Natural killer cell (primary cell): ENCODE results near the gene SLC19A1. TPM values are rescaled to one million over a fixed set of nuclear protein-coding genes. Genes with fewer than 3 reads are reported as not detected.

ENCODE experiments used
- ATAC-seq, 3 donors: fragments of 150-1000 bp in 2 of 3; fragments of 200-7000 bp in 1 of 3; cut with Tn5 transposase; 1 replicate in 1 of 3; 2 replicates in 2 of 3; pipeline ENCODE4 v1.10.0; 2021; ENCODE audit warnings: mild to moderate bottlenecking in 2 of 3, moderate library complexity in 2 of 3
- DNase-seq, 2 donors: peaks; one replicate each; pipeline versions ENCODE4 v3.0.0 to v3.0.0-alpha.2; 2013 to 2021; ENCODE audit warnings: mixed read lengths in 1 of 2
- H3K27ac ChIP-seq: one replicate; pipeline ENCODE4 v1.5.1; 2013; ENCODE audit warnings: mild to moderate bottlenecking, low read length
- H3K27me3 ChIP-seq: one replicate; pipeline ENCODE4 v1.6.1; 2013; ENCODE audit warnings: low read length; ENCODE audit not compliant: control insufficient read depth, insufficient read depth
- H3K36me3 ChIP-seq: one replicate; pipeline ENCODE4 v1.6.1; 2013; ENCODE audit warnings: low read length; ENCODE audit not compliant: control insufficient read depth, insufficient read depth
- H3K4me1 ChIP-seq: one replicate; pipeline ENCODE4 v1.6.1; 2013; ENCODE audit warnings: low read length; ENCODE audit not compliant: control insufficient read depth, insufficient read depth
- H3K4me3 ChIP-seq: one replicate; pipeline ENCODE4 v1.5.1; 2013; ENCODE audit warnings: low read length
- H3K9me3 ChIP-seq: one replicate; pipeline ENCODE4 v1.6.1; 2013; ENCODE audit warnings: low read length; ENCODE audit not compliant: control insufficient read depth, insufficient read depth
- H3K27ac Mint-ChIP-seq, 2 donors: one replicate each; pipeline ENCODE4 v1.8.0; 2022; ENCODE audit warnings: mild to moderate bottlenecking in 2 of 2, mixed read lengths in 2 of 2, moderate library complexity in 1 of 2
- H3K27me3 Mint-ChIP-seq, 2 donors: one replicate each; pipeline ENCODE4 v1.8.0; 2022; ENCODE audit warnings: low read depth in 2 of 2, mixed read lengths in 2 of 2
- H3K36me3 Mint-ChIP-seq: one replicate; pipeline ENCODE4 v1.8.0; 2022; ENCODE audit warnings: mixed read lengths
- H3K4me1 Mint-ChIP-seq, 2 donors: one replicate each; pipeline ENCODE4 v1.8.0; 2022; ENCODE audit warnings: mixed read lengths in 2 of 2
- H3K4me3 Mint-ChIP-seq: one replicate; pipeline ENCODE4 v1.8.0; 2022; ENCODE audit warnings: mild to moderate bottlenecking, moderate library complexity, mixed read lengths
- H3K9me3 Mint-ChIP-seq, 2 donors: one replicate each; pipeline ENCODE4 v1.8.0; 2022; ENCODE audit warnings: mixed read lengths in 2 of 2
- WGBS: methylation state at CpG from one replicate; pipeline ENCODE4 v1.1.7; 2013; ENCODE audit warnings: missing lambda C conversion rate; ENCODE audit not compliant: insufficient coverage; 5-methylcytosine and 5-hydroxymethylcytosine counted together
- intact Hi-C: fragments of 100-400 bp; cut with micrococcal nuclease; formaldehyde crosslinking; loops from one replicate; pipeline ENCODE4 v1.14.2; 2022
- total RNA-seq, 4 donors: library from RNA; stranded (reverse); fragments of 120-200 nt in 1 of 4; gene quantifications; one replicate each; pipeline versions ENCODE4 v1.2.3 to v1.2.4, GENCODE V29; 2013 to 2022
- TF ChIP-seq, protein P1 (sequence below): fragments of 200-600 bp; IDR thresholded peaks from one replicate; pipeline ENCODE4 v1.8.0; 2022; ENCODE audit warnings: antibody characterized with exemption

SLC19A1 gene
- total RNA-seq, 3 donors from 2014 or later (not counting 1 experiment from before 2014, with no cell fraction given), result 2.5 to 9.0 (median 4.9) TPM

DNA sequence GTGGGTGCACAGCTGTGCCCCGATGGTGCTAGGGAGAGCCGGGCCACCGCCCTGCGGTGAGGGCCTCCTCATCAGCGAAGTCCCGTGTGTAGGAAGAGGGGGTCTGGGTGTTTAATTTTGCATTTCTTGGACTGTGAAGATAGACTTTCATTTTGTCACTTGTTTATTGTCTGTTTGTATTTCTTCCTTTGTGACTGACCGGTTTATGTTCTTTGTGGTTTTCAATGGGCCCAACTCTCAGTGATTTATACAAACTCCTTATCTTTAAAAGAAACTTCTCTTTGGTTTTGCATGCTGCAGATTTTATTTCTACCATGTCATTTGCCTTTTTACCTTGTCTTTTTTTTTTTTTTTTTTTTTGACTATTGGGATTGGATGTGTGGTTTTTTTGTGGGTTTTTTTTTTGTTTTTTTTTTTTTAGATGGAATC is 72.1 kb downstream of the SLC19A1 start:
- Mint-ChIP-seq H3K27me3 (peaks cover 0 to 4% of the 10 kb centered on the region in 2 donors), H3K36me3 (no peaks in the 10 kb centered on the region), H3K4me1 (no peaks in the 10 kb centered on the region), H3K27ac (no peak overlapping the region), H3K4me3 (no peak overlapping the region), H3K9me3 (no peaks in the 10 kb centered on the region)
- TF ChIP-seq, protein P1, sequence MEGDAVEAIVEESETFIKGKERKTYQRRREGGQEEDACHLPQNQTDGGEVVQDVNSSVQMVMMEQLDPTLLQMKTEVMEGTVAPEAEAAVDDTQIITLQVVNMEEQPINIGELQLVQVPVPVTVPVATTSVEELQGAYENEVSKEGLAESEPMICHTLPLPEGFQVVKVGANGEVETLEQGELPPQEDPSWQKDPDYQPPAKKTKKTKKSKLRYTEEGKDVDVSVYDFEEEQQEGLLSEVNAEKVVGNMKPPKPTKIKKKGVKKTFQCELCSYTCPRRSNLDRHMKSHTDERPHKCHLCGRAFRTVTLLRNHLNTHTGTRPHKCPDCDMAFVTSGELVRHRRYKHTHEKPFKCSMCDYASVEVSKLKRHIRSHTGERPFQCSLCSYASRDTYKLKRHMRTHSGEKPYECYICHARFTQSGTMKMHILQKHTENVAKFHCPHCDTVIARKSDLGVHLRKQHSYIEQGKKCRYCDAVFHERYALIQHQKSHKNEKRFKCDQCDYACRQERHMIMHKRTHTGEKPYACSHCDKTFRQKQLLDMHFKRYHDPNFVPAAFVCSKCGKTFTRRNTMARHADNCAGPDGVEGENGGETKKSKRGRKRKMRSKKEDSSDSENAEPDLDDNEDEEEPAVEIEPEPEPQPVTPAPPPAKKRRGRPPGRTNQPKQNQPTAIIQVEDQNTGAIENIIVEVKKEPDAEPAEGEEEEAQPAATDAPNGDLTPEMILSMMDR, result no peak
- WGBS, result 85% methylated on average over 7 of the region's 7 CpGs
- H3K9me3 ChIP-seq, result no peaks in the 10 kb centered on the region
- intact Hi-C loops, result no loop called here
- DNase-seq (no peak), ATAC-seq (no peak)
- no peaks in the 10 kb centered on the region for H3K36me3 ChIP-seq
- H3K4me1 ChIP-seq, result no peaks in the 10 kb centered on the region
- no peak overlapping the region for H3K27ac ChIP-seq
- H3K27me3 ChIP-seq, result no peaks in the 10 kb centered on the region
- no peak overlapping the region for H3K4me3 ChIP-seq

- Mint-ChIP-seq H3K36me3 (no peaks in the 10 kb centered on the region), H3K9me3 (no peaks in the 10 kb centered on the region), H3K4me3 (no peak overlapping the region), H3K27ac (no peak overlapping the region), H3K4me1 (no peaks in the 10 kb centered on the region), H3K27me3 (peaks cover 0 to 10% of the 10 kb centered on the region in 2 donors)
- Histone ChIP-seq H3K27me3 (no peaks in the 10 kb centered on the region), H3K4me1 (no peaks in the 10 kb centered on the region), H3K36me3 (no peaks in the 10 kb centered on the region), H3K27ac (no peak overlapping the region), H3K9me3 (no peaks in the 10 kb centered on the region), H3K4me3 (no peak overlapping the region)
- intact Hi-C loops, result no loop called here
- ATAC-seq (no peak), DNase-seq (no peak)
- WGBS, result 90% methylated on average over 24 of the region's 24 CpGs
- TF ChIP-seq, protein P1, result no peak
Observed at GRCh38 chr21:45469273-45470086, 72.8 kb downstream of the SLC19A1 start.

DNA sequence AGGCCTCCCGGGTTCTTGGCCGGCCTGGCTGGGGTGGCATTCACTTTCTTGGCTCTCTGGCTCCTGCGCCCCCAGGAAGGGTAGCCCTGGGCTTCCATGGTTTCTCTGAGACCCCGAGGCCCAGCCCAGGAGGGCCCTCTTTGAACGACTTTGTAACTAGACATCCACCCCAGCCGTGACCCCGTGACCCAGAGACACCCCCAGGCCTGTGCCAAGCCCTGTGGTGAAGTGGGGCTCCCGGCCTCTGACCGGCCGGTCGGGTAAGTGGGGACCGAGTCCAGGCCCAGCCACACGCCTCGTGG is 73.3 kb downstream of the SLC19A1 start:
- no peaks in the 10 kb centered on the region for H3K36me3 ChIP-seq
- no peak overlapping the region for H3K27ac ChIP-seq
- TF ChIP-seq, protein P1, result no peak
- Mint-ChIP-seq H3K9me3 (no peaks in the 10 kb centered on the region), H3K36me3 (no peaks in the 10 kb centered on the region), H3K4me1 (no peaks in the 10 kb centered on the region), H3K27ac (no peak overlapping the region), H3K4me3 (no peak overlapping the region), H3K27me3 (peaks cover 0 to 11% of the 10 kb centered on the region in 2 donors)
- H3K4me1 ChIP-seq, result no peaks in the 10 kb centered on the region
- H3K9me3 ChIP-seq, result no peaks in the 10 kb centered on the region
- no peaks in the 10 kb centered on the region for H3K27me3 ChIP-seq
- ATAC-seq (no peak), DNase-seq (no peak)
- intact Hi-C loops, result no loop called here
- no peak overlapping the region for H3K4me3 ChIP-seq
- WGBS, result 93% methylated on average over 14 of the region's 14 CpGs
